HG02678 (cell line): ENCODE data around the gene PCDHA7.
"Not testable (repeated sequence)": the region's sequence is repeated elsewhere in the genome, so short reads cannot be mapped to it uniquely, and the experiment has no call there.

ENCODE experiments used
- ATAC-seq: cut with Tn5 transposase; IDR thresholded peaks from one replicate; pipeline ENCODE4 v1.9.1; 2021; ENCODE audit warnings: mild to moderate bottlenecking, moderate library complexity; ENCODE audit not compliant: unreplicated experiment

Gene PCDHA7, protein sequence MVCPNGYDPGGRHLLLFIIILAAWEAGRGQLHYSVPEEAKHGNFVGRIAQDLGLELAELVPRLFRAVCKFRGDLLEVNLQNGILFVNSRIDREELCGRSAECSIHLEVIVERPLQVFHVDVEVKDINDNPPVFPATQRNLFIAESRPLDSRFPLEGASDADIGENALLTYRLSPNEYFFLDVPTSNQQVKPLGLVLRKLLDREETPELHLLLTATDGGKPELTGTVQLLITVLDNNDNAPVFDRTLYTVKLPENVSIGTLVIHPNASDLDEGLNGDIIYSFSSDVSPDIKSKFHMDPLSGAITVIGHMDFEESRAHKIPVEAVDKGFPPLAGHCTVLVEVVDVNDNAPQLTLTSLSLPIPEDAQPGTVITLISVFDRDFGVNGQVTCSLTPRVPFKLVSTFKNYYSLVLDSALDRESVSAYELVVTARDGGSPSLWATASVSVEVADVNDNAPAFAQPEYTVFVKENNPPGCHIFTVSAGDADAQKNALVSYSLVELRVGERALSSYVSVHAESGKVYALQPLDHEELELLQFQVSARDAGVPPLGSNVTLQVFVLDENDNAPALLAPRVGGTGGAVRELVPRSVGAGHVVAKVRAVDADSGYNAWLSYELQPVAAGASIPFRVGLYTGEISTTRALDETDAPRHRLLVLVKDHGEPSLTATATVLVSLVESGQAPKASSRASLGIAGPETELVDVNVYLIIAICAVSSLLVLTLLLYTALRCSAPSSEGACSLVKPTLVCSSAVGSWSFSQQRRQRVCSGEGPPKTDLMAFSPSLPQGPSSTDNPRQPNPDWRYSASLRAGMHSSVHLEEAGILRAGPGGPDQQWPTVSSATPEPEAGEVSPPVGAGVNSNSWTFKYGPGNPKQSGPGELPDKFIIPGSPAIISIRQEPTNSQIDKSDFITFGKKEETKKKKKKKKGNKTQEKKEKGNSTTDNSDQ

DNA sequence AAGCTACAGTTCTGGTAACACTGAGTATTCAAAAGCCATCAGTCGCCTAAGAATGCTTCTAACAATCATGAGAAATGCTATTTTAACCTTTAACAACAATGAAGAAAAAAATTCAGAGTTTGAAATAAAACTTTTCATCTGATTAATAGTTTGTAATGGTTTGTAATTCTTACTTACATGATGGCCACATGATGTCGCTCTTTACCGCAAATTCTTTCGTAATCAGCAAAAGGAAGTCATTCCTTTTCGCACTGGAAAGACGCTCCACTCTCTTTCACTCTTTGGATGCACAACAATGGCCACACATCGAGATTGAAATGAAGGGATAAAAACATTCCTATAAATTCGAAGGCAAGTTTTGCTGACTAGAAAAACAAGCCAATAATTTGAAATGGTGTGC, at the start of gene PCDHA7:
Gene PCDHA7, plus strand, starts transcription at position 277 of the 400 bp plus-strand sequence. Its CDS starts 115 bp downstream, at position 392.
- ATAC-seq, result no peak

DNA sequence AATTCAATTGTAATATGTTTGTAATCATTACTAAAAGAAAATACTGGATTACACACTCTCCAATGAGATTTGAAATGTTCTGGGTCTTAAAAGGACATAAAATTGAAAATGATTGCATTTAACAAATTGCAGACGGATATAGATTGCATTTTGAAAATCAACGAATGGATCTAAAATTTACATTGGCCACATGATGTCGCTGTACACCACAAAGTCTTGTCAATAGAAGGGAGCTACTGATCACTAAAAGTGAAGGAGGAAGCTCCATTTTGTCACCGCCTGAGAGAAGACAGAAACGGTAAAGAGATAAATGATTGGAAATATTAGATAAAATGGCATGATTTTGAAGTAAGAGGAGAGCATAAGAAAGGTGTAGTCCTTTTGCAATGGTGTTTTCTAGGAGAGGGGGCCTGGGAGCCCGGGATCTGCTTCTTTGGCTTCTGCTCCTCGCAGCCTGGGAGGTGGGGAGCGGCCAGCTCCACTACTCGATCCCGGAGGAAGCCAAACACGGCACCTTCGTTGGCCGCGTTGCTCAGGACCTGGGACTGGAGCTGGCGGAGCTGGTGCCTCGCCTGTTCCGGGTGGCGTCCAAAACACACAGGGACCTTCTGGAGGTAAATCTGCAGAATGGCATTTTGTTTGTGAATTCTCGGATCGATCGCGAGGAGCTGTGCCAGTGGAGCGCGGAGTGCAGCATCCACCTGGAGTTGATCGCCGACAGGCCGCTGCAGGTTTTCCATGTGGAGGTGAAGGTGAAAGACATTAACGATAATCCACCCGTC, 48.0 kb upstream of the PCDHA7 start, which contains the start of gene PCDHA1:
Gene PCDHA1, plus strand, starts transcription at position 236 of the 782 bp plus-strand sequence.
- ATAC-seq, result no peak

DNA sequence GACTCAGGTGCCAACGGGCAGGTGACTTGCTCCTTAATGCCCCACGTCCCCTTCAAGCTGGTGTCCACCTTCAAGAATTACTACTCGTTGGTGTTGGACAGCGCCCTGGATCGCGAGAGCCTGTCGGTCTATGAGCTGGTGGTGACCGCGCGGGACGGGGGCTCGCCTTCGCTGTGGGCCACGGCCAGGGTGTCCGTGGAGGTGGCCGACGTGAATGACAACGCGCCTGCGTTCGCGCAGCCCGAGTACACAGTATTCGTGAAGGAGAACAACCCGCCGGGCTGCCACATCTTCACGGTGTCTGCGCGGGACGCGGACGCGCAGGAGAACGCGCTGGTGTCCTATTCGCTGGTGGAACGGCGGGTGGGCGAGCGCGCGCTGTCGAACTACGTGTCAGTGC, 46.6 kb upstream of the PCDHA7 start:
- ATAC-seq, result not testable (repeated sequence)

DNA sequence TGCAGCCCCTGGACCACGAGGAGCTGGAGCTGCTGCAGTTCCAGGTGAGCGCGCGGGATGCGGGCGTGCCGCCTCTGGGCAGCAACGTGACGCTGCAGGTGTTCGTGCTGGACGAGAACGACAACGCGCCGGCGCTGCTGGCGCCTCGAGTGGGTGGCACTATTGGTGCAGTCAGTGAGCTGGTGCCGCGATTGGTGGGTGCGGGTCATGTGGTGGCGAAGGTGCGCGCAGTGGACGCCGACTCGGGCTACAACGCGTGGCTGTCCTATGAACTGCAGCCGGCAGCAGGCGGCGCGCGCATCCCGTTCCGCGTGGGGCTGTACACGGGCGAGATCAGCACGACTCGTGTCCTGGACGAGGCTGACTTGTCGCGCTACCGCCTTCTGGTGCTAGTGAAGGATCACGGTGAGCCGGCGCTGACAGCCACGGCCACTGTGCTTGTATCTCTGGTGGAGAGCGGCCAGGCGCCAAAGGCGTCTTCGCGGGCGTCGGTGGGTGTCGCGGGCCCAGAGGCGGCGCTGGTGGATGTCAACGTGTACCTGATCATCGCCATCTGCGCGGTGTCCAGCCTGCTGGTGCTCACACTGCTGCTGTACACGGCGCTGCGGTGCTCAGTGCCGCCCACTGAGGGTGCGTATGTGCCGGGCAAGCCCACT, 46.1 kb upstream of the PCDHA7 start:
- not testable (repeated sequence) for ATAC-seq

DNA sequence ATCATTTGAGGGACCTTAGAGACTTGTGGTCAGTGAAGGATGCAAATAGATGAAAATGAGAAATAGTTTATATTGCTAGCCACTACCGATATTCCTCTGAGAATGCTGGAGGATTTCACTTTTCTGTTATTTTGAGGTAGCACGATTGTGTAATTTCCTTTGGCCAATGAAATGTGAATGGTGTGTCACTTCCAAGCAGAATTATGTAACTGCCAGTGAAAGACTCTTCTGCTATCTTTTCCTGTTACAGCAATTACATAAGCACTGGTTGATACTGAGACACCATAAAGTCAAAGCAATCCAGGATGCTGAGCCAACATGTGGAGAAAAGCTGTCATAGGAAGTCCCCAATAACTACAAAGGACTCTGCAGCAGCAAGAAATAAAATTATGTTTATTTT, 43.0 kb upstream of the PCDHA7 start:
- no peak for ATAC-seq

DNA sequence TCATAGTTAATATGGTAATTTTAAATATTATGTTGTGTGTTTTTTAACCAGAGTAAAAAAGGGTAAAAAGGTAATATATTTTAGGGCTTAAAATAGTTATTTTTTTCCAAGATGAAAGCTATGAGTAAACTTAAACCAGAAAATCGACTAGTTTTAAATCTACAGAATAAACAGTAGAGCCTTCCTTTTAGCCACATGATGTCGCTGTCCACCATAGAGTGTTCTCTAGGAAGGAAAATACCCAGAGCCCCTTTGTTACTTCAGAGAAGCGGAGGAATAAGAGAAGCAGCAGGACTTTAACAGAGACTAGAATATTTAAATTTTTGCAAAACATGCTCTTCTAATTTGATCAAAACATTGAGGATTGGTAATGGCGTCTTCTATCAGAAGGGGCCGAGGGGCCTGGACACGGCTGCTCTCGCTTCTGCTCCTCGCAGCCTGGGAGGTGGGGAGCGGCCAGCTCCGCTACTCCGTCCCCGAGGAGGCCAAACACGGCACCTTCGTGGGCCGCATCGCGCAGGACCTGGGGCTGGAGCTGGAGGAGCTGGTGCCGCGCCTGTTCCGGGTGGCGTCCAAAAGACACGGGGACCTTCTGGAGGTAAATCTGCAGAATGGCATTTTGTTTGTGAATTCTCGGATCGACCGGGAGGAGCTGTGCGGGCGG, 39.3 kb upstream of the PCDHA7 start, which contains the start of gene PCDHA2:
Gene PCDHA2, plus strand, starts transcription at position 258 of the 664 bp plus-strand sequence.
- no peak for ATAC-seq

DNA sequence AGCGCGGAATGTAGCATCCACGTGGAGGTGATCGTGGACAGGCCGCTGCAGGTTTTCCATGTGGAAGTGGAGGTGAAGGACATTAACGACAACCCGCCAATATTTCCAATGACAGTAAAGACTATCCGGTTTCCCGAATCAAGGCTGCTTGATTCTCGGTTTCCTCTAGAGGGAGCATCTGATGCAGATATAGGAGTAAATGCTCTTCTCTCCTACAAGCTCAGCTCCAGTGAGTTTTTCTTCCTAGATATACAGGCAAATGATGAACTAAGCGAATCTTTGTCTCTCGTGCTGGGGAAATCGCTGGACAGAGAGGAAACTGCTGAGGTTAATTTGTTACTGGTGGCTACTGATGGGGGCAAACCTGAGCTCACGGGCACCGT, 38.8 kb upstream of the PCDHA7 start:
- no peak for ATAC-seq

DNA sequence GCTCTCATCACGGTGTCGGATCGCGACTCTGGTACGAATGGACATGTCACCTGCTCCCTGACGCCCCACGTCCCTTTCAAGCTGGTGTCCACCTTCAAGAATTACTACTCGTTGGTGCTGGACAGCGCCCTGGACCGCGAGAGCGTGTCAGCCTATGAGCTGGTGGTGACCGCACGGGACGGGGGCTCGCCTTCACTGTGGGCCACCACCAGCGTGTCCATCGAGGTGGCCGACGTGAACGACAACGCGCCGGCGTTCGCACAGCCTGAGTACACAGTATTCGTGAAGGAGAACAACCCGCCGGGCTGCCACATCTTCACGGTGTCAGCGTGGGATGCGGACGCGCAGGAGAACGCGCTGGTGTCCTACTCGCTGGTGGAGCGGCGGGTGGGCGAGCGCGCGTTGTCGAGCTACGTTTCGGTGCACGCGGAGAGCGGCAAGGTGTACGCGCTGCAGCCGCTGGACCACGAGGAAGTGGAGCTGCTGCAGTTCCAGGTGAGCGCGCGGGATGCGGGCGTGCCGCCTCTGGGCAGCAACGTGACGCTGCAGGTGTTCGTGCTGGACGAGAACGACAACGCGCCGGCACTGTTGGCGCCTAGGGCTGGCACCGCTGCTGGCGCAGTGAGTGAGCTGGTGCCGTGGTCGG, 37.9 kb upstream of the PCDHA7 start:
- not testable (repeated sequence) for ATAC-seq

DNA sequence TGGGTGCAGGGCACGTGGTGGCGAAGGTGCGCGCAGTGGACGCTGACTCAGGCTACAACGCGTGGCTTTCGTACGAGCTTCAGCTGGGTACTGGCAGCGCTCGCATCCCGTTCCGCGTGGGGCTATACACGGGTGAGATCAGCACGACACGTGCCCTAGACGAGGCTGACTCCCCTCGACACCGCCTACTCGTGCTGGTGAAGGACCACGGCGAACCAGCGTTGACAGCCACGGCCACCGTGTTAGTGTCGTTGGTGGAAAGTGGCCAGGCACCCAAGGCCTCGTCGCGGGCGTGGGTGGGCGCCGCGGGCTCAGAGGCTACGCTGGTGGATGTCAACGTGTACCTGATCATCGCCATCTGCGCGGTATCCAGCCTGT, 37.4 kb upstream of the PCDHA7 start:
- no peak for ATAC-seq

DNA sequence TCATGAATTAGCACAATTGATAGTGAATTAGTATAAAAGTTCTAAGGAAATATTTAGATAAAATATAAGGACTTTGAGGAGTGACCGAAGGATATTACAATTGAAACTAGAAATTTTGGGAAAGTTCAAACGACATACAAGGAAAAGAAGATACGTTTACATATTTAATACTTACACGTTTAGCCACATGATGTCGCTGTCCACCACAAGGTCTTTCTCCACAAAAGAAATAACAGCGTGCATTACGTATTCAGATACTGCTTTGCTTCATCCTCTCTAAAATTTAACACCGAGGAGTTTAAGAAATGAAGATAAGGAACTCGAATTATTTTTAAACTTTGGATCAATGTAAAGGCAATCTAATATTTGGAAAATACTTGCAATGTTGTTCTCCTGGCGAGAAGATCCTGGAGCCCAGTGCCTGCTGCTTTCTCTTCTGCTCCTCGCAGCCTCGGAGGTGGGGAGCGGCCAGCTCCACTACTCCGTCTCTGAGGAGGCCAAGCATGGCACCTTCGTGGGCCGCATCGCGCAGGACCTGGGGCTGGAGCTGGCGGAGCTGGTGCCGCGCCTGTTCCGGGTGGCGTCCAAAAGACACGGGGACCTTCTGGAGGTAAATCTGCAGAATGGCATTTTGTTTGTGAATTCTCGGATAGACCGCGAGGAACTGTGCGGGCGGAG, 33.1 kb upstream of the PCDHA7 start, which contains the start of gene PCDHA3:
Gene PCDHA3, plus strand, starts transcription at position 242 of the 678 bp plus-strand sequence.
- no peak for ATAC-seq

DNA sequence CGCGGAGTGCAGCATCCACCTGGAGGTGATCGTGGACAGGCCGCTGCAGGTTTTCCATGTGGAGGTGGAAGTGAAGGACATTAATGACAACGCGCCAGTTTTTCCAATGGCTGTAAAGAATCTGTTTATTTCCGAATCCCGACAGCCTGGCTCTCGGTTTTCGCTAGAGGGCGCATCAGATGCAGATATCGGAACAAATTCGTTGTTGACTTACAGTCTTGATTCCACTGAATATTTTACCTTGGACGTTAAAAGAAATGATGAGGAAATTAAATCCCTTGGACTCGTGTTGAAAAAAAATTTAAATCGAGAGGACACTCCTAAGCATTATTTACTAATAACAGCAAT, 32.6 kb upstream of the PCDHA7 start:
- no peak for ATAC-seq

DNA sequence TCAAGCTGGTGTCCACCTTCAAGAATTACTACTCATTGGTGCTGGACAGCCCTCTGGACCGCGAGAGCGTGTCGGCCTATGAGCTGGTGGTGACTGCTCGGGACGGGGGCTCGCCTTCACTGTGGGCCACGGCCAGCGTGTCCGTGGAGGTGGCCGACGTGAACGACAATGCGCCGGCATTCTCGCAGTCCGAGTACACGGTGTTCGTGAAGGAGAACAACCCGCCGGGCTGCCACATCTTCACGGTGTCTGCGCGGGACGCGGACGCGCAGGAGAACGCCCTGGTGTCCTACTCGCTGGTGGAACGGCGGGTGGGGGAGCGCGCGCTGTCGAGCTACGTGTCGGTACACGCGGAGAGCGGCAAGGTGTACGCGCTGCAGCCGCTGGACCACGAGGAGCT, 31.7 kb upstream of the PCDHA7 start:
- ATAC-seq, result not testable (repeated sequence)

DNA sequence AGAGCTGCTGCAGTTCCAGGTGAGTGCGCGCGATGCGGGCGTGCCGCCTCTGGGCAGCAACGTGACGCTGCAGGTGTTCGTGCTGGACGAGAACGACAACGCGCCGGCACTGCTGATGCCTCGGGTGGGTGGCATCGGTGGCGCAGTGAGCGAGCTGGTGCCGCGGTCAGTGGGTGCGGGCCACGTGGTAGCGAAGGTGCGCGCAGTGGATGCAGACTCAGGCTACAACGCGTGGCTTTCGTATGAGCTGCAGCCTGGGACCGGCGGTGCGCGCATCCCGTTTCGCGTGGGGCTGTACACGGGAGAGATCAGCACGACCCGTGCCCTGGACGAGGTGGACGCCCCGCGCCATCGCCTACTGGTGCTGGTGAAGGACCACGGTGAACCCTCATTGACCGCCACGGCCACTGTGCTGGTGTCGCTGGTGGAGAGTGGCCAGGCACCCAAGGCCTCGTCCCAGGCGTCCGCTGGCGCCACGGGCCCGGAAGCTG, 31.2 kb upstream of the PCDHA7 start:
- ATAC-seq, result no peak

DNA sequence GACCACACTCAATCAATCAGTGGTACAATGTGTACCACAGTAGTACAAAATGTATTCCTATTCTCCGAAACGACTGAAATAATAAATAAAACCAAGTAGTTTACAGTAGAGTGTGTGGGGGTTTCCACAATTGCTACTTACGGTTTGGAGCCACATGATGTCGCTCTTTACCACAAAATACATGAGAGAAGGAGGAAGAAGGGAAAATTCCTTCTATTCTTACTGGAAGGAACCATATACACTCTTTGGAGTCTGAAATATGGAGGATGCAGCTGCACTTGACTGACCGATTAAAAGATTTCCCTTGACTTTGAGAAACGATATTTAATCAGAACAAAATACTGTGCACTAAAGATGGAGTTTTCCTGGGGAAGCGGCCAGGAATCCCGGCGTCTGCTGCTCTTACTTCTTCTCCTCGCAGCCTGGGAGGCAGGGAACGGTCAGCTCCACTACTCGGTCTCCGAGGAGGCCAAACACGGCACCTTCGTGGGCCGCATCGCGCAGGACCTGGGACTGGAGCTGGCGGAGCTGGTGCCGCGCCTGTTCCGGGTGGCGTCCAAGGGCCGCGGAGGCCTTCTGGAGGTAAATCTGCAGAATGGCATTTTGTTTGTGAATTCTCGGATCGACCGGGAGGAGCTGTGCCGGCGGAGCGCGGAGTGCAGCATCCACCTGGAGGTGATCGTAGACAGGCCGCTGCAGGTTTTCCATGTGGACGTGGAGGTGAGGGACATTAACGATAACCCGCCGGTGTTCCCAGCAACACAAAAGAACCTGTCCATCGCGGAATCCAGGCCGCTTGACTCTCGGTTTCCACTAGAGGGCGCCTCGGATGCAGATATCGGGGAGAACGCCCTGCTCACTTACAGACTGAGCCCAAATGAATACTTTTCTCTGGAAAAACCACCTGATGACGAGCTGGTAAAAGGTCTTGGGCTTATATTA, 27.0 kb upstream of the PCDHA7 start, which contains the start of gene PCDHA4:
Gene PCDHA4, plus strand, starts transcription at position 235 of the 942 bp plus-strand sequence.
- ATAC-seq, result no peak

DNA sequence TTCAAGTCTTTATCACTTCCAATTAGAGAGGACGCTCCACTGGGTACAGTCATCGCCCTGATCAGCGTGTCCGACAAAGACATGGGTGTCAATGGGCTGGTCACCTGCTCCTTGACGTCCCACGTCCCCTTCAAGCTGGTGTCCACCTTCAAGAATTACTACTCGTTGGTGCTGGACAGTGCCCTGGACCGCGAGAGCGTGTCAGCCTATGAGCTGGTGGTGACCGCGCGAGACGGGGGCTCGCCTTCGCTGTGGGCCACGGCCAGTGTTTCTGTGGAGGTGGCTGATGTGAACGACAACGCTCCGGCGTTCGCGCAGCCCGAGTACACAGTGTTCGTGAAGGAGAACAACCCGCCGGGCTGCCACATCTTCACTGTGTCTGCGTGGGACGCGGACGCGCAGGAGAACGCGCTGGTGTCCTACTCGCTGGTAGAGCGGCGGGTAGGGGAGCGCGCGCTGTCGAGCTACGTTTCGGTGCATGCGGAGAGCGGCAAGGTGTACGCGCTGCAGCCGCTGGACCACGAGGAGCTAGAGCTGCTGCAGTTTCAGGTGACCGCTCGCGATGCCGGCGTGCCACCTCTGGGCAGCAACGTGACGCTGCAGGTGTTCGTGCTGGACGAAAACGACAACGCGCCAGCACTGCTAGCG, 25.7 kb upstream of the PCDHA7 start:
- ATAC-seq, result not testable (repeated sequence)

DNA sequence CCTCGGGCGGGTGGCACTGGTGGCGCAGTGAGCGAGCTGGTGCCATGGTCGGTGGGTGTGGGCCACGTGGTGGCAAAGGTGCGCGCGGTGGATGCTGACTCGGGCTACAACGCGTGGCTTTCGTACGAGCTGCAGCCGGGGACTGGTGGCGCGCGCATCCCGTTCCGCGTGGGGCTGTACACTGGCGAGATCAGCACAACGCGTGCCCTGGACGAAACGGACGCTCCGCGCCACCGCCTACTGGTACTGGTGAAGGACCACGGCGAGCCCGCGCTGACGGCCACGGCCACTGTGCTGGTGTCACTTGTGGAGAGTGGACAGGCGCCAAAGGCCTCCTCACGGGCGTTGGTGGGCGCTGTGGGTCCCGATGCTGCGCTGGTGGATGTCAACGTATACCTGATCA, 25.2 kb upstream of the PCDHA7 start:
- ATAC-seq, result no peak
